ENCODE results near the gene DDB1. TPM values are rescaled to one million over a fixed set of nuclear protein-coding genes. Genes with fewer than 3 reads are reported as not detected.

Gene DDB1
- total and polyA plus RNA-seq, 5 donors: 103 to 132 (median 129) TPM

DNA sequence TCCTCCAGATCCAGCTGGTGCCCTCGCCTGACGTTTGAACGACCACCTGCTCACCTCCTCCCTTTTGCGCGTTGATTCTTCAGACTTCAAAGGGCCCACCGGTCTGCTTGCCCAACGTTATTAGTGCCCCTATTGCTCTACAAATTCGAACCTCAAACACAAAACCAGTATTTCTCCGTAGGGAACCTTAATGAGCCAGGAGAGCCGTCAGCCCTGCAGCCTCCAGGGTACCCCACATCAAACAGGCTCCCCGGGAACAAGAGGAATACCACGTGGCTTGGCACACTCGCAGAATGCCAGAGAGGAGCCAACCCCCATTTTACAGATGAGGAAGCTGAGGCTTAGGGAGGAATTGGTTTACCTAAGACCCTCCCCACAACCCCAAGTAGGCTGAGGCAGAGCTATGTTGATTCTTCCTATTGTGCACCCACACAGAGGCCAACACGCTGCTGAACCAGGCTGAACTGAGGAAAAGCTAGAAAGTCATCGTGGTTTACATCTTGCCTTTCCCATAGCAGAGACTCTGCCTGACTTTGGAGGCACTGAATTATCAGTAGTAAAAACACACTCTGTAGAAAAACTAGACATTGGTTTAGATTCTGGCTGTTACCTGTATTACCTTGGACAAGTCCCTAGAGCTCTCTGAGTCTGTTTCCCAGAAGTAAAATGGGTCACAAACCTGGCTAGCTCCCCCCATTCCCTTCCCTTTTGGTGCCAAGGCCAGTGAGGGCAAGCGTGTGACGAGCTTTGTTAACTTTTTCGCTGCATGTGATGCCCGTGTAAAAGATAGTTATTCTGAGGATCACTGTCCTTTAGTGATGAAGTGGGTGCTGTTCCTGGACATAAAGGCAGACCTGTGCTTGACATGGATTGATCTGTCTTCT lies 887 bp upstream of the DDB1 start:
- ATAC-seq (no peak), DNase-seq (no peak)
- Histone ChIP-seq H3K27ac (ENCODE audit: low read length) (peak overlapping the region; percentile 95), H3K9me3 (ENCODE audit: control insufficient read depth, low read length) (no peaks in the 10 kb centered on the region), H3K4me3 (ENCODE audit: low read length) (peak overlapping the region; percentile 97), H3K27me3 (ENCODE audit: control insufficient read depth, insufficient read depth) (no peaks in the 10 kb centered on the region), H3K4me1 (ENCODE audit: control insufficient read depth, insufficient read depth, low read length) (peaks cover 4% of the 10 kb centered on the region)
- 31% methylated on average over 19 of the region's 19 CpGs for WGBS
- intact Hi-C loops (cut with DNase I): no loop called here

GRCh38 chr11:61332281-61332796 lies 566 bp downstream of the DDB1 start:
- ATAC-seq (peak in 1 of 2 donors; percentile 4), DNase-seq (no peak)
- Histone ChIP-seq H3K27ac (ENCODE audit: low read length) (peak overlapping the region; percentile 94), H3K4me1 (ENCODE audit: control insufficient read depth, insufficient read depth, low read length) (peaks cover 4% of the 10 kb centered on the region), H3K4me3 (ENCODE audit: low read length) (peak overlapping the region; percentile 97), H3K27me3 (ENCODE audit: control insufficient read depth, insufficient read depth) (no peaks in the 10 kb centered on the region), H3K9me3 (ENCODE audit: control insufficient read depth, low read length) (no peaks in the 10 kb centered on the region)
- WGBS: 1% methylated on average over 24 of the region's 24 CpGs
- intact Hi-C loops (cut with DNase I): no loop called here

- Histone ChIP-seq H3K27me3 (ENCODE audit: control insufficient read depth, insufficient read depth) (no peaks in the 10 kb centered on the region), H3K4me1 (ENCODE audit: control insufficient read depth, insufficient read depth, low read length) (peaks cover 4% of the 10 kb centered on the region), H3K4me3 (ENCODE audit: low read length) (peak overlapping the region; percentile 97), H3K9me3 (ENCODE audit: control insufficient read depth, low read length) (no peaks in the 10 kb centered on the region), H3K27ac (ENCODE audit: low read length) (no peak overlapping the region)
- ATAC-seq (no peak), DNase-seq (no peak)
- intact Hi-C loops (cut with DNase I): no loop called here
- WGBS: 56% methylated on average over 6 of the region's 6 CpGs
Measured at GRCh38 chr11:61331651-61332050, 1.3 kb downstream of the DDB1 start.

DNA sequence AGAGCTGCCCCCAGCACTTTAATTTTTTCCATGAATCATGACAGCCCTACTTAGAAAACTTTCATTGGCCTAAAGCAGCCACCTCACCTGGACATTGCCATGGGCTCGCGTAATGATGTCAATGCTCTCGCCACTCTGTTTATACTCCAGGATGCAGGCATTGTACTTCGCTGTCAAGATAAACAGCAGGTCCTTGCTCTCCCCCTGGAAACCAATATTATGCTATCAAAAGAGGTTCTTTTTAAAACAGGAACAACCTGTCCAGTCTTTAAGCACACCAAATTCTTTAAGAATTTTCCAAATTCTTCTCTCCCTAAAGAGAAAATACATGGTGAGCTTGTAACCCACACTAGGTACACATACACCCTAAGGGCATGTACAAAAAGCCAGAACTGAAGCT lies 3.0 kb downstream of the DDB1 start:
- Histone ChIP-seq H3K27me3 (ENCODE audit: control insufficient read depth, insufficient read depth) (no peaks in the 10 kb centered on the region), H3K4me1 (ENCODE audit: control insufficient read depth, insufficient read depth, low read length) (peaks cover 4% of the 10 kb centered on the region), H3K27ac (ENCODE audit: low read length) (no peak overlapping the region), H3K4me3 (ENCODE audit: low read length) (no peak overlapping the region), H3K9me3 (ENCODE audit: control insufficient read depth, low read length) (no peaks in the 10 kb centered on the region)
- no peak for DNase-seq
- 93% methylated on average over 4 of the region's 4 CpGs for WGBS
- intact Hi-C loops (cut with DNase I): no loop called here
- ATAC-seq: no peak

- DNase-seq: no peak
- no peak overlapping the region for H3K27ac ChIP-seq (ENCODE audit: low read length)
- ATAC-seq: no peak
- intact Hi-C loops (cut with DNase I): no loop called here
- WGBS: 73% methylated on average over 9 of the region's 9 CpGs
- no peak overlapping the region for H3K4me3 ChIP-seq (ENCODE audit: low read length)
- peaks cover 4% of the 10 kb centered on the region for H3K4me1 ChIP-seq (ENCODE audit: control insufficient read depth, insufficient read depth, low read length)
- no peaks in the 10 kb centered on the region for H3K27me3 ChIP-seq (ENCODE audit: control insufficient read depth, insufficient read depth)
- H3K9me3 ChIP-seq (ENCODE audit: control insufficient read depth, low read length): no peaks in the 10 kb centered on the region
Measured at GRCh38 chr11:61328351-61328750, 4.6 kb downstream of the DDB1 start.

DNA sequence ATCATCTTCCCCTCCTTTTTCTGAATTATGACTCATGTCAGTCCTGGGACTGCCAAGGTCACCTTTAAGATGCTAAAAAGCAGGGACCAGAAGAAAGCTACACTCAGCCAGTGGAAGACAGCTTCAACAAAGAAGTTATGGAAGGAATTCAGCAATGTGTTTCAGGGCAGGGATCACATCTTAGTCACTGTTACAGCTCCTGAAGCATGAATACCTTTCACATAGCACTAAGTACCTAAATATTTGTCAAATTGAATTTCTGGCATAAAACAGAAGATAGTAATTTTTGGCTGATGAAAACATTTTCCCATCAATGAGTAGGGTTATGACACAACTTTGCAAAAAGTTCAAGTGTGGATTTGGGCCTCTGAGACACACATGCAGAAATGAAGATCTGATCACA lies 5.2 kb downstream of the DDB1 start:
- ATAC-seq: no peak
- Histone ChIP-seq H3K27ac (ENCODE audit: low read length) (no peak overlapping the region), H3K4me1 (ENCODE audit: control insufficient read depth, insufficient read depth, low read length) (peaks cover 4% of the 10 kb centered on the region)

DNA sequence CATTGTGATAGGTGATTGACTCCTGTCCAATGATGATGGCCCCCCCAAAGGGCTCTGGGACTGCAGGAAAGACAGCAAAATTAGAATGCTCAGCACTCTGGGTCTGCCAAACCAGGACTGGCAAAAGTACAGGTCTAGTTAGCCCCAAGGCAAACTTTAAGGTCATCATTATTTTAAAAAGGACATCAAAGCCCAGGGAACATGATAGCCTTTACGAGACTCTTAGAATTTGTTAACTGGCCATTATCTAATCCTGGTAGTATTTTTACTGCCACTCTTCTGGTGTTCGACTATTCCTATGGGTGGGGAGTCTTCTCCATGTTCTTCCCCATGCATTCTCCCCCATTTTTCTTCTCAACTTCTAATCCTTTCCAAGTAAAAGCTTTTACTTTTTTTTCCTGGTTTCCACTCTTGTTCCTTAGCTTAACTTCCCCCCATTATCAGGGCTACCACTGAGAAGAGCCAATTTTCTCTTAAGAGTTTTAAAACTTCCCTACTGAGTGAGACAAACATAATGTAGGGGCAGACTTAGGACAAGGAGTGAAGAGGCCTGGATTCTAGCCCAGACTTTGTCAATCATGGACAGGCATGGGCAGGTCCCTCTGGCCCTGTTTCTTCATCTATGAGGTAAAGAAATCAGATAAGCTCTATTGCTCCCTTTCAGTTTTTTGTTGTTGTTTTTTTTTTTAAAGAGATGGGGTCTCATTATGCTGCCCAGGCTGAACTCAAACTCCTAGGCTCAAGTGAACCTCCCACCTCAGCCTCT lies 7.1 kb downstream of the DDB1 start:
- 68% methylated on average over 2 of the region's 2 CpGs for WGBS
- no peaks in the 10 kb centered on the region for H3K27me3 ChIP-seq (ENCODE audit: control insufficient read depth, insufficient read depth)
- H3K4me1 ChIP-seq (ENCODE audit: control insufficient read depth, insufficient read depth, low read length): no peaks in the 10 kb centered on the region
- H3K4me3 ChIP-seq (ENCODE audit: low read length): no peak overlapping the region
- no peak for DNase-seq
- no peak overlapping the region for H3K27ac ChIP-seq (ENCODE audit: low read length)
- intact Hi-C loops (cut with DNase I): no loop called here
- ATAC-seq: peak; percentile 41 to 52
- H3K9me3 ChIP-seq (ENCODE audit: control insufficient read depth, low read length): no peaks in the 10 kb centered on the region

More for the DNA sequence above, 5.2 kb downstream of the DDB1 start:
- Histone ChIP-seq H3K27me3 (ENCODE audit: control insufficient read depth, insufficient read depth) (no peaks in the 10 kb centered on the region), H3K9me3 (ENCODE audit: control insufficient read depth, low read length) (no peaks in the 10 kb centered on the region), H3K4me3 (ENCODE audit: low read length) (no peak overlapping the region)
- DNase-seq: no peak
- intact Hi-C loops (cut with DNase I): no loop called here

GRCh38 chr11:61315260-61315659 lies 17.6 kb downstream of the DDB1 start:
- ATAC-seq (no peak), DNase-seq (no peak)
- intact Hi-C loops (cut with DNase I): no loop called here
- Histone ChIP-seq H3K27me3 (ENCODE audit: control insufficient read depth, insufficient read depth) (no peaks in the 10 kb centered on the region), H3K27ac (ENCODE audit: low read length) (no peak overlapping the region), H3K4me3 (ENCODE audit: low read length) (no peak overlapping the region), H3K4me1 (ENCODE audit: control insufficient read depth, insufficient read depth, low read length) (no peaks in the 10 kb centered on the region), H3K9me3 (ENCODE audit: control insufficient read depth, low read length) (no peaks in the 10 kb centered on the region)
- 81% methylated on average over 2 of the region's 2 CpGs for WGBS

GRCh38 chr11:61310749-61311148 lies 22.2 kb downstream of the DDB1 start:
- Histone ChIP-seq H3K27me3 (ENCODE audit: control insufficient read depth, insufficient read depth) (no peaks in the 10 kb centered on the region), H3K9me3 (ENCODE audit: control insufficient read depth, low read length) (no peaks in the 10 kb centered on the region), H3K4me1 (ENCODE audit: control insufficient read depth, insufficient read depth, low read length) (no peaks in the 10 kb centered on the region), H3K4me3 (ENCODE audit: low read length) (no peak overlapping the region), H3K27ac (ENCODE audit: low read length) (no peak overlapping the region)
- 88% methylated on average over 8 of the region's 8 CpGs for WGBS
- no peak for ATAC-seq
- no peak for DNase-seq
- intact Hi-C loops (cut with DNase I): no loop called here

GRCh38 chr11:61309739-61310138 lies 23.2 kb downstream of the DDB1 start:
- Histone ChIP-seq H3K27me3 (ENCODE audit: control insufficient read depth, insufficient read depth) (no peaks in the 10 kb centered on the region), H3K9me3 (ENCODE audit: control insufficient read depth, low read length) (no peaks in the 10 kb centered on the region), H3K4me1 (ENCODE audit: control insufficient read depth, insufficient read depth, low read length) (no peaks in the 10 kb centered on the region), H3K4me3 (ENCODE audit: low read length) (no peak overlapping the region), H3K27ac (ENCODE audit: low read length) (no peak overlapping the region)
- intact Hi-C loops (cut with DNase I): no loop called here
- WGBS: 92% methylated on average over 7 of the region's 7 CpGs
- DNase-seq (no peak), ATAC-seq (no peak)

- 90% methylated on average over 4 of the region's 4 CpGs for WGBS
- no peak overlapping the region for H3K4me3 ChIP-seq (ENCODE audit: low read length)
- H3K9me3 ChIP-seq (ENCODE audit: control insufficient read depth, low read length): no peaks in the 10 kb centered on the region
- no peak overlapping the region for H3K27ac ChIP-seq (ENCODE audit: low read length)
- H3K27me3 ChIP-seq (ENCODE audit: control insufficient read depth, insufficient read depth): no peaks in the 10 kb centered on the region
- intact Hi-C loops (cut with DNase I): no loop called here
- ATAC-seq (no peak), DNase-seq (no peak)
- H3K4me1 ChIP-seq (ENCODE audit: control insufficient read depth, insufficient read depth, low read length): no peaks in the 10 kb centered on the region
Measured at GRCh38 chr11:61309141-61309540, 23.8 kb downstream of the DDB1 start.
